A673 (cell line): Measurements from ENCODE around the gene STK38L. TPM values are rescaled to one million over a fixed set of nuclear protein-coding genes. Genes with fewer than 3 reads are reported as not detected.

Experiments used
- BruUV-seq: library from RNA; stranded (reverse); fragments of 400-500 nt; replicated peaks from 2 replicates; lab custom pipeline; 2021; lab: Mats Ljungman, UMichigan
- CTCF ChIA-PET: fragments of 300-600 bp; sonication (Branson Sonifier 250); formaldehyde crosslinking; loops from one replicate; lab custom pipeline; 2022; ENCODE audit warnings: antibody characterized with exemption; lab: Charles Lee
- POLR2A ChIA-PET: fragments of 300-600 bp; sonication (Branson Sonifier 250); formaldehyde crosslinking; loops from one replicate; lab custom pipeline; 2022; ENCODE audit warnings: antibody characterized with exemption; ENCODE audit not compliant: low non-redundant PET; lab: Charles Lee
- DNase-seq: peaks from one replicate; pipeline ENCODE4 v3.0.0-alpha.2; 2015; ENCODE audit warnings: low spot score
- H3K27ac ChIP-seq: fragments of 200-600 bp; sonication (generic); 2 replicates; pipeline ENCODE4 v1.5.1; 2016; ENCODE audit warnings: mixed run types, low read depth, mild to moderate bottlenecking, mixed read lengths, antibody characterized with exemption, low read length; ENCODE audit not compliant: poor library complexity, severe bottlenecking
- H3K27me3 ChIP-seq: fragments of 200-600 bp; sonication (generic); replicated peaks from 2 replicates; pipeline ENCODE4 v1.6.1; 2017; ENCODE audit warnings: mixed run types, low read depth, mild to moderate bottlenecking, mixed read lengths, antibody characterized with exemption, low read length; ENCODE audit not compliant: insufficient read depth, poor library complexity
- H3K36me3 ChIP-seq: fragments of 200-600 bp; sonication (generic); 2 replicates; pipeline ENCODE4 v1.6.1; 2016; ENCODE audit warnings: mixed run types, mild to moderate bottlenecking, mixed read lengths, antibody characterized with exemption, low read length; ENCODE audit not compliant: insufficient read depth, poor library complexity, severe bottlenecking
- H3K4me1 ChIP-seq: fragments of 200-600 bp; sonication (generic); 2 replicates; pipeline ENCODE4 v1.6.1; 2017; ENCODE audit warnings: mixed run types, mild to moderate bottlenecking, mixed read lengths, antibody characterized with exemption, low read length; ENCODE audit not compliant: insufficient read depth, poor library complexity, severe bottlenecking
- H3K4me3 ChIP-seq: fragments of 200-600 bp; sonication (generic); 2 replicates; pipeline ENCODE4 v1.5.1; 2016; ENCODE audit warnings: low read depth, mixed run types, mild to moderate bottlenecking, mixed read lengths, low read length; ENCODE audit not compliant: poor library complexity, severe bottlenecking
- H3K9me3 ChIP-seq: fragments of 200-600 bp; sonication (generic); 2 replicates; pipeline ENCODE4 v1.6.1; 2016; ENCODE audit warnings: mixed run types, low read depth, mild to moderate bottlenecking, mixed read lengths, antibody characterized with exemption, low read length; ENCODE audit not compliant: poor library complexity, severe bottlenecking
- CTCF ChIP-seq: fragments of 300-800, 200-600 bp; sonication (generic); conservative IDR thresholded peaks from 2 replicates; pipeline ENCODE4 v1.5.1; 2017; ENCODE audit warnings: low read depth, mild to moderate bottlenecking, antibody characterized with exemption, low read length, moderate library complexity, mixed read lengths
- EZH2 ChIP-seq: fragments of 200-600 bp; sonication (generic); IDR thresholded peaks from 2 replicates; pipeline ENCODE4 v1.6.1; 2017; ENCODE audit warnings: borderline replicate concordance, low read depth, mild to moderate bottlenecking, mixed read lengths, antibody characterized with exemption, low read length; ENCODE audit not compliant: poor library complexity, severe bottlenecking
- intact Hi-C: fragments of 100-400 bp; cut with micrococcal nuclease; formaldehyde crosslinking; loops from one replicate; pipeline ENCODE4 v1.10.0; 2022; ENCODE audit not compliant: unreplicated experiment
- total RNA-seq: library from RNA; stranded (reverse); gene quantifications from 2 replicates; pipeline ENCODE4 v1.2.3, GENCODE V29; 2021

Gene STK38L
- total RNA-seq, 1 experiment from 2014 or later: 21.0 TPM

DNA sequence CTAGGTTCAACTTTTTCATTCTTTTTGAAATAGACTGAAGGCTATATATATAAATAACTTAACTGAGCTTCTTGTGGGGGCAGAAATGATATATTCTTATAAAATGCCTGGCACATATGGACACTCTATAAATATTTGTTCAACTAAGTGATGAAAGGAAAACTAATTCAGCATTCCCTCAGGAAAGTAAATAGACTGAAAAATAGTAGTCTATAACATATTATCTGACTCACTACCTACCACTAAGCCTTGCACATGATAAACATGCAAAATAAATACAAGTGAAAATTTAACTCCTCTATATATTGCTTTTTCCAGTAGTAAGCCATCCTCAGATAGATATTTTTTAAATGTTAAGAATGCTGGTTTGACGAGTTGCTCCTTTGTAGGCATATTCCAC is 72.9 kb downstream of the STK38L start:
- DNase-seq: no peak
- Histone ChIP-seq H3K27ac (no peak overlapping the region), H3K4me3 (no peak overlapping the region), H3K4me1 (no peaks in the 10 kb centered on the region), H3K9me3 (no peaks in the 10 kb centered on the region), H3K36me3 (no peaks in the 10 kb centered on the region), H3K27me3 (no peaks in the 10 kb centered on the region)
- CTCF ChIA-PET: no interaction called here
- TF ChIP-seq CTCF: no peak
- POLR2A ChIA-PET: no interaction called here
- intact Hi-C loops: no loop called here
- BruUV-seq: no TSS peak

DNA sequence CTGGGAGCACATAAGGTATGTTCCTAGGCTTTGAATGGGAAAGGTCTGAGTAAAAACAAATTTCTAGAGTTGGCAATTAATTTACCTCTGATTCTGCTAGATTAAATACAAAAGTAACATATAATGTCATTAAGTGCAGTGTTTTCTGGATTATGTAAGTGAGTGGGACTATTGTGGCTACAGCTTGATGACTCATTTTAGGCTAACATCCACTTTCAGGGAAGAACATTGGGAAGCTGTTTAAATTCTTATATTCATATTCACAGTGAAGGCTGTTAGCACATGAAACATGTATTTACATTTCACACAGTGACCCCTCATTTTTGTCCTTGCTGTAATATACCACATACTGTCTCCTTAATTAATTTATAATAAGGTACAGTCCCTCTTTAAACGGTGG is 75.3 kb downstream of the STK38L start:
- TF ChIP-seq EZH2 (no peak), CTCF (no peak)
- DNase-seq: no peak
- CTCF ChIA-PET: no interaction called here
- H3K9me3 ChIP-seq: no peaks in the 10 kb centered on the region
- BruUV-seq: no TSS peak
- no peaks in the 10 kb centered on the region for H3K27me3 ChIP-seq
- no peak overlapping the region for H3K27ac ChIP-seq
- H3K4me3 ChIP-seq: no peak overlapping the region
- intact Hi-C loops: no loop called here
- POLR2A ChIA-PET: no interaction called here
- H3K36me3 ChIP-seq: peaks cover 4% of the 10 kb centered on the region
- no peaks in the 10 kb centered on the region for H3K4me1 ChIP-seq

DNA sequence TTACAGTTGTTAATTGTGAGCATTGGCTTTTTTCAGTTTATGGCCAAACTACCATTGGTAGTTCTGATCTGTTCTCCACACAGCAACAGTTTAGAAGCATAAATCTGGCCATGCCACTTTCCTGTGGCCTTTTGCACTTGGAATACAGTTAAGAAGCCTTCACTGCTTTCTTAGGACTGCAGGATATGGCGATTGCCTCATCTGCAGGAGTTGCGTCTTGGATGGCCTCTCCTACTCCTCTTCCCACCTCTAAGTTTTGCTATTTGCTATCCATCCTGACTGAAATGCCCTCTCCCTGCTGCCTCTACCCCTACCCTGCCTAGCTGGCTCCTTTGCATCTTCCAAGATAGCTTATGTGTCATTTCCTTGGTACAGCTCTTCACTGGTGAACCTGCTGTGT is 75.8 kb downstream of the STK38L start:
- Histone ChIP-seq H3K9me3 (no peaks in the 10 kb centered on the region), H3K27ac (no peak overlapping the region), H3K27me3 (no peaks in the 10 kb centered on the region), H3K4me3 (no peak overlapping the region), H3K4me1 (no peaks in the 10 kb centered on the region), H3K36me3 (peaks cover 4% of the 10 kb centered on the region)
- POLR2A ChIA-PET: no interaction called here
- TF ChIP-seq CTCF (no peak), EZH2 (no peak)
- CTCF ChIA-PET: no interaction called here
- BruUV-seq: no TSS peak
- intact Hi-C loops: no loop called here
- no peak for DNase-seq
